Mesendoderm (in vitro differentiated cells): Measurements from ENCODE around the gene CCDC6.
"Not testable (repeated sequence)": the region's sequence is repeated elsewhere in the genome, so short reads cannot be mapped to it uniquely, and the experiment has no call there.

Experiments used
- DNase-seq: peaks from one replicate; pipeline ENCODE4 v3.0.0; 2013
- H2AK5ac ChIP-seq: 2 replicates; pipeline ENCODE4 v1.6.1; 2013; ENCODE audit warnings: low read length, inconsistent platforms
- H2BK120ac ChIP-seq: 2 replicates; pipeline ENCODE4 v1.6.1; 2013; ENCODE audit warnings: low read depth, mild to moderate bottlenecking, low read length, moderate library complexity, mixed read lengths
- H2BK15ac ChIP-seq: replicated peaks from 2 replicates; pipeline ENCODE4 v1.6.1; 2013; ENCODE audit warnings: low read depth, mild to moderate bottlenecking, moderate library complexity
- H2BK5ac ChIP-seq: 2 replicates; pipeline ENCODE4 v1.6.1; 2013; ENCODE audit warnings: low read length, inconsistent platforms
- H3K18ac ChIP-seq: 2 replicates; pipeline ENCODE4 v1.6.1; 2013; ENCODE audit warnings: mild to moderate bottlenecking, low read length, mixed read lengths
- H3K23ac ChIP-seq: one replicate; pipeline ENCODE4 v1.6.1; 2013; ENCODE audit warnings: low read length
- H3K27ac ChIP-seq: 2 replicates; pipeline ENCODE4 v1.5.1; 2013; ENCODE audit warnings: low read depth, mild to moderate bottlenecking, inconsistent platforms, low read length, moderate library complexity
- H3K27me3 ChIP-seq: 2 replicates; pipeline ENCODE4 v1.6.1; 2013; ENCODE audit warnings: low read length, control low read depth, mild to moderate bottlenecking, inconsistent platforms; ENCODE audit not compliant: insufficient read depth, poor library complexity
- H3K36me3 ChIP-seq: 2 replicates; pipeline ENCODE4 v1.6.1; 2013; ENCODE audit warnings: low read length, inconsistent platforms; ENCODE audit not compliant: control insufficient read depth, insufficient read depth
- H3K4ac ChIP-seq: one replicate; pipeline ENCODE4 v1.6.1; 2013; ENCODE audit warnings: low read depth, mild to moderate bottlenecking, low read length, moderate library complexity
- H3K4me1 ChIP-seq: 2 replicates; pipeline ENCODE4 v1.6.1; 2013; ENCODE audit warnings: low read depth, low read length, inconsistent platforms; ENCODE audit not compliant: control insufficient read depth
- H3K4me2 ChIP-seq: 2 replicates; pipeline ENCODE4 v1.6.1; 2013; ENCODE audit warnings: low read length
- H3K4me3 ChIP-seq: 2 replicates; pipeline ENCODE4 v1.5.1; 2013; ENCODE audit warnings: mild to moderate bottlenecking, low read length
- H3K56ac ChIP-seq: one replicate; pipeline ENCODE4 v1.6.1; 2013; ENCODE audit warnings: low read length
- H3K79me1 ChIP-seq: 2 replicates; pipeline ENCODE4 v1.6.1; 2013; ENCODE audit warnings: low read length, inconsistent platforms
- H3K79me2 ChIP-seq: 2 replicates; pipeline ENCODE4 v1.6.1; 2013; ENCODE audit warnings: mild to moderate bottlenecking, low read length; ENCODE audit not compliant: control insufficient read depth, insufficient read depth
- H3K9ac ChIP-seq: 2 replicates; pipeline ENCODE4 v1.6.1; 2013; ENCODE audit warnings: low read length, inconsistent platforms
- H4K5ac ChIP-seq: one replicate; pipeline ENCODE4 v1.6.1; 2013; ENCODE audit warnings: low read length
- H4K8ac ChIP-seq: one replicate; pipeline ENCODE4 v1.6.1; 2013; ENCODE audit warnings: low read depth, mild to moderate bottlenecking, control low read depth, low read length, moderate library complexity
- WGBS: extraction: QIAGEN DNeasy Blood & Tissue Kit; methylation state at CpG from one replicate; pipeline ENCODE4 v1.1.7; 2013; ENCODE audit warnings: low lambda C conversion rate, missing lambda C conversion rate; ENCODE audit not compliant: insufficient coverage; ENCODE audit errors: extremely low coverage; 5-methylcytosine and 5-hydroxymethylcytosine counted together

The CCDC6 gene

DNA sequence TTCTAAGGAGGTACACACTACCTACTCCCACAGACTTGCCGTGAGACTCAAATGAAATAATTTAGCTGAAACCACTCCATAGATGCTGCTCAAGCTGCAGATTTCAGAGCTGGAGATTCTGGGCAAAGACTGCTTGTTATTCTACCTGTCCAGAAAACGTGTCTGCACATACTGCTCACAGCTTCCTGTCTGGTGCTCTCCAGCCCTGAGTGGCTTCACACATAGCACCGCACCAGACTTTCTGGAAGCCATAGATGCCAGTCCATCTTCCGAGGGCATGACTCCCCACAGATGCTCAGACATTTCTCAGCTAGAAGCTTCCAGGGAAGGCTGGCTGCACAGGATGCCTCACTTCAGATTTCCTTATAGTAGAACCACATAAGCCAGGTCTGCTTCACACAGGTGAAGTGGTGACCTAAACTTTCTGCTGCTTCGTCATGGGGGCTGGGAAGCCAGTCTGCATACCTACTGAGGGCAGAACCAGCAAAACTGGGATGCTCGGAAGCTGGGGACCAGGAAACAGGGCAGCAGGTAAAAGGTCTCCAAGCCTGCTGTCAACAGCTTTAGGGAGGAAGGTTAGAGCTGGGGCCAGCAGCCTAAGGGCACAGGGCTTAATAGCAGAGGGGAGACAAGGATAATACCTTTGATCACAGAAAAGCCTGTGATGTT, 18.2 kb downstream of the CCDC6 start:
- peaks cover 5% of the 10 kb centered on the region for H3K4me1 ChIP-seq
- no peak overlapping the region for H3K56ac ChIP-seq
- peaks cover 59% of the 10 kb centered on the region for H3K79me2 ChIP-seq
- WGBS = no CpG with 5 or more reads among the region's 6 CpGs
- H4K8ac ChIP-seq = no peak overlapping the region
- H3K9ac ChIP-seq = no peak overlapping the region
- H3K36me3 ChIP-seq = no peaks in the 10 kb centered on the region
- H3K27ac ChIP-seq = no peak overlapping the region
- H3K18ac ChIP-seq = no peak overlapping the region
- H2BK120ac ChIP-seq = no peak overlapping the region
- no peak for DNase-seq
- H3K23ac ChIP-seq = no peak overlapping the region
- no peak overlapping the region for H3K4ac ChIP-seq
- H3K4me3 ChIP-seq = no peak overlapping the region
- H4K5ac ChIP-seq = no peak overlapping the region
- H3K27me3 ChIP-seq = no peaks in the 10 kb centered on the region
- no peak overlapping the region for H2BK5ac ChIP-seq
- H2AK5ac ChIP-seq = no peak overlapping the region
- no peak overlapping the region for H3K4me2 ChIP-seq
- H3K79me1 ChIP-seq = peaks cover 15% of the 10 kb centered on the region
- H2BK15ac ChIP-seq = no peak overlapping the region

DNA sequence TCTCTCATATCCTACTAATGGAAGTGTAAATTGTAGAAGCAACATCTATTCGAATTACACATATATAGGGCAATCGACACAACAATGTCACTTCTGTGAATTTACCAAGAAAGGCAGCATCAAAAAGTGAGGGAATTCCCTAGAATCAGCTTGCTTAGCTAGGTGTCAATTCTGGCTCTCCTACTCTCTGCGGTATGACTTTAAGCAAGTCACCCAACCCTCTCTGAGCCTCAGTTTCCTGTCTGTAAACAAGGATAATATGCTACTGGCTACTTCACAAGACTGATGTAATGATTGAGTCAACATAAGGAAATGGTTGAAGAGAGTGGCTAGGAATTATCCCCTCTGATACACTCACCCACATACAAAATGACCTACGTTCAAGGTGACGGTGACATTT, 19.4 kb downstream of the CCDC6 start:
- no peak overlapping the region for H3K4me2 ChIP-seq

DNA sequence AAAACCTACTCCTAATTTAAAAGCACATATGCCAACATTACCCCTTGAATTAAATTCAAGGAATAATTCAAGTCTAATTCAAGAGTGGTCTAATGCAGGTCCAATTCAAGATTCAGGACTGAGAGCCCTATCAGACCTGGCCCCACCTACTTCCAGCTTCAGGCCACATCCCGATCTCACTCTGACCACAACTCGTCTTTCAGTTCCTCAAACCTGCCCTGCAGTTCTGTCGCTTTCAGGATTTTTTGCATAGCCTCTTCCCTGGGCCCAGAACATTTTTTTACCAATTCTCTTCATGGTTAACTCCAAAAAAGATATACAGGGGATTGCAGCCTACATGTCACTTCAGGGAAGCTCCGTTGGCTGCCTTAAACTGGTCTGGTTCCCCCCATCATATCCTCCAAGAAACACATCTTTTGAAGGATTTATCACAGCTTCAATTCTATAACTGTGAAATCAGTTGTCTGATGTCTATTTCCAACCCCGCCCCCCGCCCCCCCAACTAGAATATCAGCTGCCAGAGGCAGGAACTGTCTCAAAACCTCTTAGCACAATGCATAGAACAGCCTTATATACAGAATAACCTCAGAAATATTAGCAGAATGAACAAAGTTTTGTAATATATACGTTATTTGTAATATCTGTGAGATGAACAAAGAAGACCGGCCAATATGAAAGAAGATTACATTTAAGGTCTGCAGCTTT, 20.8 kb downstream of the CCDC6 start:
- Histone ChIP-seq H4K5ac (no peak overlapping the region), H3K36me3 (no peaks in the 10 kb centered on the region)
- DNase-seq = peak; percentile 48

More for the DNA sequence above, 19.4 kb downstream of the CCDC6 start:
- Histone ChIP-seq H3K23ac (no peak overlapping the region), H3K9ac (no peak overlapping the region), H2BK5ac (no peak overlapping the region), H3K18ac (no peak overlapping the region), H2AK5ac (no peak overlapping the region), H3K56ac (no peak overlapping the region), H3K4me3 (no peak overlapping the region), H3K4me1 (peaks cover 5% of the 10 kb centered on the region), H3K79me1 (peaks cover 13% of the 10 kb centered on the region), H2BK120ac (no peak overlapping the region), H4K5ac (no peak overlapping the region), H2BK15ac (no peak overlapping the region), H3K36me3 (no peaks in the 10 kb centered on the region), H3K27me3 (no peaks in the 10 kb centered on the region), H3K4ac (no peak overlapping the region), H3K27ac (no peak overlapping the region), H3K79me2 (peaks cover 54% of the 10 kb centered on the region), H4K8ac (no peak overlapping the region)
- DNase-seq = no peak
- WGBS = no CpG with 5 or more reads among the region's 5 CpGs

DNA sequence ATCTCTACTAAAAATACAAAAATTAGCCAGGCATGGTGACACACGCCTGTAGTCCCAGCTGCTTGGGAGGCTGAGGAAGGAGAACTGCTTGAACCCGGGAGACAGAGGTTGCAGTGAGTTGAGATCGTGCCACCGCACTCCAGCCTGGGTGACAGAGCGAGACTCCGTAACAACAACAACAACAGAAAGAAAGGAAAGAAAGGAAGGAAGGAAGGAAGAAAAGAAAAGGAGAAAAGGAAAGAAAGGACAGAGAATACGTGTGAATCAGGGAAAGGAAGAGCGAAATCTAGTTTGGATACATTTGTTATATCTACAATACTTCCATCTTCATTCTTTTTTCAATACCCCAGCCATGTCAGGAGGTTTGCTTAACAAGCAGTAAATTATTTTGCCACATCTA, 21.5 kb downstream of the CCDC6 start:
- H4K5ac ChIP-seq, H3K27me3 ChIP-seq, H2BK120ac ChIP-seq, H3K23ac ChIP-seq, H4K8ac ChIP-seq, H3K4ac ChIP-seq, H3K36me3 ChIP-seq, H2BK15ac ChIP-seq, H2BK5ac ChIP-seq, H3K4me3 ChIP-seq, H3K56ac ChIP-seq, H3K27ac ChIP-seq, H2AK5ac ChIP-seq, DNase-seq, H3K9ac ChIP-seq, H3K18ac ChIP-seq, H3K4me2 ChIP-seq: not testable (repeated sequence)
- H3K79me1 ChIP-seq = peaks cover 20% of the 10 kb centered on the region
- WGBS = no CpG with 5 or more reads among the region's 8 CpGs
- H3K79me2 ChIP-seq = peaks cover 56% of the 10 kb centered on the region
- H3K4me1 ChIP-seq = peaks cover 14% of the 10 kb centered on the region

More for the DNA sequence above, 20.8 kb downstream of the CCDC6 start:
- Histone ChIP-seq H3K9ac (no peak overlapping the region), H3K79me1 (peaks cover 20% of the 10 kb centered on the region), H2AK5ac (no peak overlapping the region), H3K4me2 (no peak overlapping the region), H2BK5ac (no peak overlapping the region), H3K27me3 (no peaks in the 10 kb centered on the region), H2BK120ac (no peak overlapping the region), H2BK15ac (no peak overlapping the region), H3K4me3 (no peak overlapping the region), H4K8ac (no peak overlapping the region), H3K79me2 (peaks cover 56% of the 10 kb centered on the region), H3K4me1 (peaks cover 14% of the 10 kb centered on the region), H3K4ac (no peak overlapping the region), H3K18ac (no peak overlapping the region), H3K56ac (peak overlapping the region; percentile 53), H3K23ac (no peak overlapping the region), H3K27ac (no peak overlapping the region)
- no CpG with 5 or more reads among the region's 8 CpGs for WGBS

DNA sequence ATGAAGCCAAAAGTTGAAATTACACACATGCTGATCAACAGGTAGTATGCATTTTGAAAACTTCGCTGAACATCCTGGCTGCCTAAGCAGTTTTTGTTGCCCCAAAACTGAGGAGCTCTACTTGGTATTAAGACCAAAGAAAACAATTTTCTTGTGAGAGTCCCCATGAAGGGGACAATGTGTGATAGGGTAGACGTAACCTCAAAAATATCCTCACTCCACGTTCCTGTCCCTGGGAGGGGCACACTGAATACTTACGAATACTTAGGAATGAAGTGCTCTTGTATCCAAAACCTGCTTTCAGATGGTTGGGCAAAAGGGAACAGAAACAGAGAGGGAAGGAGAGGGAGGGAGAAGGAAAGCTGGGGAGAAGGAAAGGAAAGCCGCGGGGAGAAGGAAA, 24.7 kb downstream of the CCDC6 start:
- H4K8ac ChIP-seq = no peak overlapping the region

More for the DNA sequence above, 24.7 kb downstream of the CCDC6 start:
- no peak overlapping the region for H2BK15ac ChIP-seq
- peaks cover 12% of the 10 kb centered on the region for H3K4me1 ChIP-seq
- no peak for DNase-seq
- no peak overlapping the region for H4K5ac ChIP-seq
- H3K27me3 ChIP-seq = no peaks in the 10 kb centered on the region
- H3K4me3 ChIP-seq = no peak overlapping the region
- no peak overlapping the region for H3K9ac ChIP-seq
- no peak overlapping the region for H2BK120ac ChIP-seq
- peaks cover 55% of the 10 kb centered on the region for H3K79me2 ChIP-seq
- H3K23ac ChIP-seq = no peak overlapping the region
- H3K4ac ChIP-seq = no peak overlapping the region
- no CpG with 5 or more reads among the region's 6 CpGs for WGBS
- H3K4me2 ChIP-seq = no peak overlapping the region
- no peak overlapping the region for H3K18ac ChIP-seq
- peaks cover 17% of the 10 kb centered on the region for H3K79me1 ChIP-seq
- no peak overlapping the region for H2BK5ac ChIP-seq
- H3K27ac ChIP-seq = no peak overlapping the region
- H2AK5ac ChIP-seq = no peak overlapping the region
- no peak overlapping the region for H3K56ac ChIP-seq
- no peaks in the 10 kb centered on the region for H3K36me3 ChIP-seq
